GM12878 (cell line): ENCODE data around the gene NT5E.
A peak's percentile ranks its signal among the peaks of the same experiment; 100 is the strongest.

ENCODE experiments used
- HDGF ChIP-seq: fragments of 450-650 bp; IDR thresholded peaks from 2 replicates; pipeline ENCODE4 v1.6.1; 2016; ENCODE audit warnings: antibody characterized with exemption
- TF ChIP-seq, protein P1 (sequence below), 3 experiments: IDR thresholded peaks in 2 of 3; conservative IDR thresholded peaks in 1 of 3; 2 replicates each; pipeline ENCODE4 v1.5.1; 2011; ENCODE audit warnings: low read depth in 3 of 3, low read length in 3 of 3, mild to moderate bottlenecking in 3 of 3, control low read depth in 2 of 3, moderate library complexity in 2 of 3, inconsistent platforms in 1 of 3, mixed read lengths in 1 of 3; ENCODE audit not compliant: control insufficient read depth in 2 of 3, insufficient read depth in 1 of 3; ENCODE audit errors: extremely low read depth in 1 of 3

DNA sequence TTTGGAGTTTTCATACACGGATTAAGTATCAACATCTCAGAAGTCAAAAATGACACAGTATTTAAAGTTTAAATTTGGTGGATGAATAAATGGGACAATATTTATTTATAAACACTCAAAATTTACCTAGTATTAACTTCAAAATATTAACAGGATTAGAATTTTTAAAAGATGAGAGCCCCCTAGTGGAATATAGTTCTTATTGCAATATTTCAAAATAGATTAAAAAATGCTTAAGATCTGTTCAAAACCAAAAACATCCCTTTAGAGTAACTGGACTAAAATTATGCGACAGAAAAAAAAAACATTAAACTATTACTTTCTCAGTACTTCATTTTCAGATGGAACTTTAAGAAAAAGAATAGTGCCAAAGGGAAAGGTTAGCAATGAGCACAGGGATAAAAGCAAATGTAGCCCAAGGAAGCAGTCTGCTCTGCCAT lies 87.2 kb downstream of the NT5E start:
- TF ChIP-seq, protein P1, sequence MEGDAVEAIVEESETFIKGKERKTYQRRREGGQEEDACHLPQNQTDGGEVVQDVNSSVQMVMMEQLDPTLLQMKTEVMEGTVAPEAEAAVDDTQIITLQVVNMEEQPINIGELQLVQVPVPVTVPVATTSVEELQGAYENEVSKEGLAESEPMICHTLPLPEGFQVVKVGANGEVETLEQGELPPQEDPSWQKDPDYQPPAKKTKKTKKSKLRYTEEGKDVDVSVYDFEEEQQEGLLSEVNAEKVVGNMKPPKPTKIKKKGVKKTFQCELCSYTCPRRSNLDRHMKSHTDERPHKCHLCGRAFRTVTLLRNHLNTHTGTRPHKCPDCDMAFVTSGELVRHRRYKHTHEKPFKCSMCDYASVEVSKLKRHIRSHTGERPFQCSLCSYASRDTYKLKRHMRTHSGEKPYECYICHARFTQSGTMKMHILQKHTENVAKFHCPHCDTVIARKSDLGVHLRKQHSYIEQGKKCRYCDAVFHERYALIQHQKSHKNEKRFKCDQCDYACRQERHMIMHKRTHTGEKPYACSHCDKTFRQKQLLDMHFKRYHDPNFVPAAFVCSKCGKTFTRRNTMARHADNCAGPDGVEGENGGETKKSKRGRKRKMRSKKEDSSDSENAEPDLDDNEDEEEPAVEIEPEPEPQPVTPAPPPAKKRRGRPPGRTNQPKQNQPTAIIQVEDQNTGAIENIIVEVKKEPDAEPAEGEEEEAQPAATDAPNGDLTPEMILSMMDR (IDR thresholded peaks at IDR 0.05 in 2 of 3, conservative IDR thresholded peaks at IDR 0.05 in 1 of 3; ENCODE audit: control insufficient read depth in 2 of 3, extremely low read depth in 1 of 3, insufficient read depth in 1 of 3, low read depth in 3 of 3, low read length in 3 of 3) = peak in 2 of 3 experiments; percentile 25 to 38; a peak in 3 of 6 replicates
- no peak for TF ChIP-seq HDGF
